Body of pancreas (tissue), 4 donors: ENCODE measurements around the gene HIP1. TPM values are rescaled to one million over a fixed set of nuclear protein-coding genes. Genes with fewer than 3 reads are reported as not detected.
A peak's percentile ranks its signal among the peaks of the same experiment; 100 is the strongest.
"Not testable (repeated sequence)": the region's sequence is repeated elsewhere in the genome, so short reads cannot be mapped to it uniquely, and the experiment has no call there.

Source experiments
- ATAC-seq: fragments of 150-250 bp; one replicate; pipeline ENCODE4 v1.9.1; 2016
- DNase-seq, 4 donors: peaks; one replicate each; pipeline ENCODE4 v3.0.0-alpha.2; 2019
- H3K27ac ChIP-seq, 4 donors: fragments of 200-600 bp; sonication (generic); 1 replicate in 3 of 4; 2 replicates in 1 of 4; pipeline versions ENCODE4 v1.5.1 to v1.6.1; 2016 to 2019; ENCODE audit warnings: mild to moderate bottlenecking in 1 of 4, mixed read lengths in 1 of 4, moderate library complexity in 1 of 4
- H3K27me3 ChIP-seq, 2 donors: fragments of 200-600 bp; sonication (generic); one replicate each; pipeline ENCODE4 v1.6.0; 2016; ENCODE audit warnings: mild to moderate bottlenecking in 1 of 2
- H3K36me3 ChIP-seq, 2 donors: fragments of 200-600 bp; sonication (generic); replicated peaks in 1 of 2; 2 replicates each; pipeline ENCODE4 v1.5.1; 2016; ENCODE audit warnings: low read depth in 2 of 2; ENCODE audit not compliant: insufficient read depth in 1 of 2
- H3K4me1 ChIP-seq: fragments of 200-600 bp; sonication (generic); one replicate; pipeline ENCODE4 v1.6.0; 2016
- H3K4me3 ChIP-seq, 2 donors: fragments of 200-600 bp; sonication (generic); 1 replicate in 1 of 2; 2 replicates in 1 of 2; pipeline ENCODE4 v1.5.1; 2016 to 2019
- H3K9me3 ChIP-seq, 3 donors: fragments of 200-600 bp; sonication (generic); 1 replicate in 2 of 3; 2 replicates in 1 of 3; pipeline ENCODE4 v1.5.1; 2016
- CTCF ChIP-seq, 7 experiments: fragments of 450-650 bp in 4 of 7; fragments of 200-600 bp in 3 of 7; sonication (generic) in 3 of 7; IDR thresholded peaks; one replicate each; pipeline ENCODE4 v1.5.1; 2016 to 2019; ENCODE audit warnings: antibody characterized with exemption in 7 of 7
- POLR2A ChIP-seq, 3 donors: fragments of 450-650 bp; IDR thresholded peaks; one replicate each; pipeline ENCODE4 v1.6.1; 2016; ENCODE audit warnings: antibody characterized with exemption in 3 of 3, mild to moderate bottlenecking in 2 of 3
- WGBS, 2 donors: methylation state at CpG; one replicate each; pipeline ENCODE4 v1.1.5; 2017; 5-methylcytosine and 5-hydroxymethylcytosine counted together
- intact Hi-C: fragments of 100-400 bp; cut with DNase I; formaldehyde crosslinking; loops from one replicate; pipeline ENCODE4 v1.15.1; 2023
- total RNA-seq, 2 donors: library from RNA; depleted of rRNA; stranded (reverse); fragments of >200 nt; gene quantifications; one replicate each; pipeline ENCODE4 v1.1.0, GENCODE V29; 2016

The HIP1 gene
- total RNA-seq, 2 donors from 2014 or later = 8.3 to 14.5 TPM

GRCh38 chr7:75601539-75601938, 137.2 kb downstream of the HIP1 start:
- DNase-seq = no peak
- intact Hi-C loops = no loop called here
- no peaks in the 10 kb centered on the region for H3K27me3 ChIP-seq
- H3K4me1 ChIP-seq = peaks cover 4% of the 10 kb centered on the region
- no peaks in the 10 kb centered on the region for H3K9me3 ChIP-seq
- no peaks in the 10 kb centered on the region for H3K36me3 ChIP-seq
- no peak overlapping the region for H3K27ac ChIP-seq
- ATAC-seq = no peak
- TF ChIP-seq CTCF (IDR thresholded peaks at IDR 0.05) (no peak), POLR2A (IDR thresholded peaks at IDR 0.05) (no peak)
- 94 to 95% methylated on average over 6 of the region's 6 CpGs for WGBS, 2 donors
- no peak overlapping the region for H3K4me3 ChIP-seq

GRCh38 chr7:75600748-75601147, 138.0 kb downstream of the HIP1 start:
- DNase-seq, H3K4me3 ChIP-seq, H3K9me3 ChIP-seq, intact Hi-C loops, ATAC-seq, H3K27me3 ChIP-seq, H3K36me3 ChIP-seq, H3K4me1 ChIP-seq, H3K27ac ChIP-seq: not testable (repeated sequence)
- WGBS, 2 donors = 79 to 86% methylated on average over 4 of the region's 4 CpGs

- no peak overlapping the region for H3K4me3 ChIP-seq
- H3K4me1 ChIP-seq = peaks cover 4% of the 10 kb centered on the region
- WGBS, 2 donors = 44 to 61% methylated on average over 10 to 15 of the region's 15 CpGs
- H3K9me3 ChIP-seq = no peaks in the 10 kb centered on the region
- ATAC-seq (peak; percentile 30), DNase-seq (no peak)
- H3K27me3 ChIP-seq = no peaks in the 10 kb centered on the region
- TF ChIP-seq POLR2A (IDR thresholded peaks at IDR 0.05) (no peak), CTCF (IDR thresholded peaks at IDR 0.05) (no peak)
- intact Hi-C loops = no loop called here
- H3K27ac ChIP-seq = peak overlapping the region in 2 of 4 donors; percentile 14 to 25
- no peaks in the 10 kb centered on the region for H3K36me3 ChIP-seq
Measured at GRCh38 chr7:75599244-75599781, 139.4 kb downstream of the HIP1 start.

GRCh38 chr7:75596727-75597614, 141.8 kb downstream of the HIP1 start:
- H3K36me3 ChIP-seq = no peaks in the 10 kb centered on the region
- no peaks in the 10 kb centered on the region for H3K9me3 ChIP-seq
- H3K27ac ChIP-seq = no peak overlapping the region
- WGBS, 2 donors = 76 to 86% methylated on average over 10 to 16 of the region's 16 CpGs
- ATAC-seq = no peak
- peaks cover 4% of the 10 kb centered on the region for H3K4me1 ChIP-seq
- no peak for DNase-seq
- no peak overlapping the region for H3K4me3 ChIP-seq
- no peaks in the 10 kb centered on the region for H3K27me3 ChIP-seq
- intact Hi-C loops = no loop called here
- no peak for TF ChIP-seq POLR2A (IDR thresholded peaks at IDR 0.05)
- no peak for TF ChIP-seq CTCF (IDR thresholded peaks at IDR 0.05)

GRCh38 chr7:75595766-75596165, 143.0 kb downstream of the HIP1 start:
- TF ChIP-seq CTCF (IDR thresholded peaks at IDR 0.05) (no peak), POLR2A (IDR thresholded peaks at IDR 0.05) (no peak)
- H3K27me3 ChIP-seq = no peaks in the 10 kb centered on the region
- H3K27ac ChIP-seq = no peak overlapping the region
- H3K4me1 ChIP-seq = peaks cover 4% of the 10 kb centered on the region
- H3K36me3 ChIP-seq = no peaks in the 10 kb centered on the region
- no peak for DNase-seq
- H3K4me3 ChIP-seq = no peak overlapping the region
- no peak for ATAC-seq
- H3K9me3 ChIP-seq = no peaks in the 10 kb centered on the region
- intact Hi-C loops = no loop called here
- WGBS, 2 donors = 92 to 94% methylated on average over 4 of the region's 4 CpGs

GRCh38 chr7:75593500-75594184, 145.1 kb downstream of the HIP1 start:
- H3K27ac ChIP-seq, DNase-seq, H3K27me3 ChIP-seq, H3K4me3 ChIP-seq, intact Hi-C loops, ATAC-seq, H3K36me3 ChIP-seq, H3K4me1 ChIP-seq, H3K9me3 ChIP-seq: not testable (repeated sequence)
- 79 to 86% methylated on average over 8 to 12 of the region's 12 CpGs for WGBS, 2 donors
